Left lung (tissue), 14 donors: ENCODE results near the gene HAS3. TPM values are rescaled to one million over a fixed set of nuclear protein-coding genes. Genes with fewer than 3 reads are reported as not detected.
"Not testable (repeated sequence)": the region's sequence is repeated elsewhere in the genome, so short reads cannot be mapped to it uniquely, and the experiment has no call there.

Source experiments
- ATAC-seq: fragments of 200-7000 bp; cut with Tn5 transposase; one replicate; pipeline ENCODE4 v1.9.1; 2020; ENCODE audit warnings: moderate library complexity
- DNase-seq, 4 donors: peaks; one replicate each; pipeline ENCODE4 v3.0.0-alpha.2; 2013 to 2020
- H3K27ac ChIP-seq, 2 donors: fragments of 200-600 bp; sonication (generic) in 1 of 2; one replicate each; pipeline versions ENCODE4 v1.5.0 to v1.8.0; 2020 to 2021
- H3K27me3 ChIP-seq, 2 donors: fragments of 200-600 bp; sonication (generic) in 1 of 2; one replicate each; pipeline versions ENCODE4 v1.5.0 to v1.8.0; 2020 to 2021
- H3K36me3 ChIP-seq, 2 donors: fragments of 200-600 bp; sonication (generic) in 1 of 2; one replicate each; pipeline versions ENCODE4 v1.5.0 to v1.8.0; 2020 to 2021
- H3K4me1 ChIP-seq, 2 donors: fragments of 200-600 bp; one replicate each; pipeline ENCODE4 v1.8.0; 2021
- H3K4me3 ChIP-seq, 2 donors: fragments of 200-600 bp; sonication (generic) in 1 of 2; one replicate each; pipeline versions ENCODE4 v1.5.0 to v1.8.0; 2020 to 2021; ENCODE audit warnings: mild to moderate bottlenecking in 1 of 2
- H3K9me3 ChIP-seq, 2 donors: fragments of 200-600 bp; sonication (generic) in 1 of 2; one replicate each; pipeline versions ENCODE4 v1.5.0 to v1.8.0; 2020 to 2021
- intact Hi-C, 2 donors: fragments of 100-400 bp; cut with DNase I; formaldehyde crosslinking; loops; one replicate each; pipeline versions ENCODE4 v1.11.2 to v1.14.2; 2022
- long read RNA-seq, 12 donors: library from polyadenylated mRNA in 2 of 12; unstranded in 2 of 12; transcript quantifications; one replicate each; pipeline ENCODE4 v2.0.0 and lab custom pipeline, GENCODE V29; 2019 to 2026
- polyA plus RNA-seq, 6 donors: library from polyadenylated mRNA; unstranded; fragments of 120-200 nt; gene quantifications; one replicate each; pipeline ENCODE4 v1.2.1, GENCODE V29; 2013; ENCODE audit not compliant: insufficient read length in 6 of 6
- total RNA-seq, 2 donors: library from RNA; stranded (reverse); fragmentation: NEBNext Ultra II Directional; extraction: Animal tissue kit (Norgen Biotek cat#: 25700); gene quantifications; one replicate each; pipeline ENCODE4 v1.2.1, GENCODE V29; 2021
- TF ChIP-seq, protein P1 (sequence below), 2 donors: fragments of 200-600 bp; sonication (generic) in 1 of 2; IDR thresholded peaks; one replicate each; pipeline versions ENCODE4 v1.5.0 to v1.8.0; 2021; ENCODE audit warnings: antibody characterized with exemption in 2 of 2
- donor health status: DM: no; HTN: yes; CAD: no.
- donor health status: DM: no; HTN: no; CAD: no.

Gene HAS3
- total RNA-seq (10 to 100 TPM; 13.3 to 40.2 TPM), polyA plus RNA-seq (100 to 1,000 TPM; 117 to 202 (median 167) TPM)
- long read RNA-seq, donor 1, transcript HAS3-205 (4 exons, 2,170 nt): major isoform, 7 of 101 reads
- long read RNA-seq, donor 1, partial matches to known transcripts: 54 of 101 reads
- long read RNA-seq, donor 1, other reads (novel, unspliced or antisense): 36 of 101 reads
- long read RNA-seq, donor 2, partial matches to known transcripts: 49 of 81 reads
- long read RNA-seq, donor 2, other reads (novel, unspliced or antisense): 30 of 81 reads
- long read RNA-seq, donor 3, partial matches to known transcripts: 0 of 19 reads
- long read RNA-seq, donor 3, other reads (novel, unspliced or antisense): 19 of 19 reads
- long read RNA-seq, donor 4, partial matches to known transcripts: 0 of 4 reads
- long read RNA-seq, donor 4, other reads (novel, unspliced or antisense): 4 of 4 reads
- long read RNA-seq, donor 5, partial matches to known transcripts: 5 of 41 reads
- long read RNA-seq, donor 5, other reads (novel, unspliced or antisense): 30 of 41 reads
- long read RNA-seq, donor 6, partial matches to known transcripts: 5 of 24 reads
- long read RNA-seq, donor 6, other reads (novel, unspliced or antisense): 15 of 24 reads
- long read RNA-seq, donor 7, partial matches to known transcripts: 0 of 5 reads
- long read RNA-seq, donor 7, other reads (novel, unspliced or antisense): 5 of 5 reads
- long read RNA-seq, donor 8, partial matches to known transcripts: 11 of 31 reads
- long read RNA-seq, donor 8, other reads (novel, unspliced or antisense): 16 of 31 reads
- long read RNA-seq, donor 9: 0 reads
- long read RNA-seq, donor 10, partial matches to known transcripts: 0 of 4 reads
- long read RNA-seq, donor 10, other reads (novel, unspliced or antisense): 4 of 4 reads
- long read RNA-seq, donor 11: 0 reads
- long read RNA-seq, donor 12, partial matches to known transcripts: 0 of 64 reads
- long read RNA-seq, donor 12, other reads (novel, unspliced or antisense): 63 of 64 reads

DNA sequence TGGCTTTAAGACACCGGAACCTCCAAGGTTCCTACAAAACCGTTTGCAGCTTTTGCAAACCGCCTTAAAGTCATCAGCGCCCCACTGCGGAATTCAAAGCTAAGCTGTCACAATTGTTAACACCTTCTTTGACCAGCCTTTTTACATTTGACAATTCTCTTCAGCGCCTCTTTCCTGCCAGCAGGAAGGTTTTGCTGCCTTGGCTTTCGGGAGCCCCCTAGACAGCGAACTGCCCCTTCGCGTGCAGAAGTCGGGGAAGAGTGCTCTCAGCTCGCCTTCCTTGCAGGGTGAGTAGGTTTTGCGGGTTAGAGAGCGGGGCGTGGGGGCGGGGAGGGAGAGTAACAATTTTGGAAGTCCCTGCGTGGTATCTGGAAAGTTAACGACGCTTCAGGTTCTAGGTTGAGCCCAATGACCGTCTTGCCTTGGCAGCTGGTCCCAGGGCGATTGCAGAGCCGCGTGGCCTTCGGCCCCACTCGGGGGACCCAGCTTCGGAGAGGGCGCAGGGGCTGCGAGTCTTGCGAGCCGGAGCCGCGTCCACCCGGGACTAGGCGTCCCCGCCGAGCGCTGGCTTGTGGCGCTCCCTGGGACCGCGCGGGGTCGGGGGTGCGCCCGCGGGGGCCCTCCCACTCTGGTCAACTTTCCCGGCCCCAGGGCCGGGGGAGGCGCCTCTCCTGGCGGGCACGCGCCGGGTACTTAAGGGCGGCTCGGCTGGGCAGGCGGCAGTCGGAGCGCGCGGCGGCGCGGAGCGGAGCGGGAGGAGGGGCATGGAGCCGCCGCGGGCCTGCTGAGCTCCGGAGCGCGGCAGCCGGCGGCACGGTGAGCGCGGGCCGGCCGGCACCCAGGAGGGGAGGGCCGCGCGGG, at the start of gene HAS3:
Gene HAS3, plus strand, starts transcription at position 153 of the 861 bp plus-strand sequence. CDS start 3,743 bp downstream, outside the sequence.
- DNase-seq (peak in 3 of 4 donors; percentile 63 to 90 (median 64)), ATAC-seq (peak; percentile 72)
- Histone ChIP-seq H3K27ac (peak within 1 kb of the TSS; percentile 45 to 62), H3K4me1 (peaks cover 11 to 27% of the 10 kb centered on the region in 2 donors), H3K27me3 (peaks cover 0 to 49% of the 10 kb centered on the region in 2 donors), H3K36me3 (peaks cover 0 to 17% of the 10 kb centered on the region in 2 donors), H3K4me3 (peak within 1 kb of the TSS; percentile 37 to 45), H3K9me3 (no peaks in the 10 kb centered on the region)
- intact Hi-C loops: no loop called here
- TF ChIP-seq, protein P1, sequence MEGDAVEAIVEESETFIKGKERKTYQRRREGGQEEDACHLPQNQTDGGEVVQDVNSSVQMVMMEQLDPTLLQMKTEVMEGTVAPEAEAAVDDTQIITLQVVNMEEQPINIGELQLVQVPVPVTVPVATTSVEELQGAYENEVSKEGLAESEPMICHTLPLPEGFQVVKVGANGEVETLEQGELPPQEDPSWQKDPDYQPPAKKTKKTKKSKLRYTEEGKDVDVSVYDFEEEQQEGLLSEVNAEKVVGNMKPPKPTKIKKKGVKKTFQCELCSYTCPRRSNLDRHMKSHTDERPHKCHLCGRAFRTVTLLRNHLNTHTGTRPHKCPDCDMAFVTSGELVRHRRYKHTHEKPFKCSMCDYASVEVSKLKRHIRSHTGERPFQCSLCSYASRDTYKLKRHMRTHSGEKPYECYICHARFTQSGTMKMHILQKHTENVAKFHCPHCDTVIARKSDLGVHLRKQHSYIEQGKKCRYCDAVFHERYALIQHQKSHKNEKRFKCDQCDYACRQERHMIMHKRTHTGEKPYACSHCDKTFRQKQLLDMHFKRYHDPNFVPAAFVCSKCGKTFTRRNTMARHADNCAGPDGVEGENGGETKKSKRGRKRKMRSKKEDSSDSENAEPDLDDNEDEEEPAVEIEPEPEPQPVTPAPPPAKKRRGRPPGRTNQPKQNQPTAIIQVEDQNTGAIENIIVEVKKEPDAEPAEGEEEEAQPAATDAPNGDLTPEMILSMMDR (IDR thresholded peaks at IDR 0.05): no peak

DNA sequence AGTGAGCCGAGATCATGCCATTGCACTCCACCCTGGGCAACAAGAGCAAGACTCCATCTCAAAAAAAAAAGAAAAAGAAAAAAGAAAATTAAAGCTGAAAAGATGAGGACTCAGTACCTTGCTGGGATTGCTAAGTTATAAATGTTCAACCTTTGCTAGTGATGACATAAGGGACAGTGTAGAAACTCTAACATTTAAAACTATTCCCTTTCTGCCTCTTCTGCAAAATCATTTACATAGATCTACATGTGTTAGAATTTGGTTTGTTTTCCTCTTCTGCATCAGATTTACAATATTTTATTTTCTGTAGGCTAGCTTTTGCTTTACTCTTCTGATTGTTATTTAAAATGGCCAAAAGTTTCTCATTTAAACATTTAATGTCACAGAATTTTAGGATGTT, 49.5 kb upstream of the HAS3 start:
- Histone ChIP-seq H3K9me3 (no peaks in the 10 kb centered on the region), H3K4me1 (no peaks in the 10 kb centered on the region), H3K27me3 (no peaks in the 10 kb centered on the region), H3K27ac (no peak overlapping the region), H3K4me3 (no peak overlapping the region), H3K36me3 (no peaks in the 10 kb centered on the region)
- ATAC-seq: no peak
- DNase-seq: no peak
- TF ChIP-seq, protein P1 (IDR thresholded peaks at IDR 0.05): no peak
- intact Hi-C loops: no loop called here

GRCh38 chr16:69056421-69056820, 49.0 kb upstream of the HAS3 start:
- intact Hi-C loops: no loop called here
- ATAC-seq (no peak), DNase-seq (no peak)
- H3K27me3 ChIP-seq: no peaks in the 10 kb centered on the region
- H3K36me3 ChIP-seq: no peaks in the 10 kb centered on the region
- H3K27ac ChIP-seq: no peak overlapping the region
- H3K9me3 ChIP-seq: no peaks in the 10 kb centered on the region
- TF ChIP-seq, protein P1 (IDR thresholded peaks at IDR 0.05): no peak
- H3K4me1 ChIP-seq: no peaks in the 10 kb centered on the region
- no peak overlapping the region for H3K4me3 ChIP-seq

DNA sequence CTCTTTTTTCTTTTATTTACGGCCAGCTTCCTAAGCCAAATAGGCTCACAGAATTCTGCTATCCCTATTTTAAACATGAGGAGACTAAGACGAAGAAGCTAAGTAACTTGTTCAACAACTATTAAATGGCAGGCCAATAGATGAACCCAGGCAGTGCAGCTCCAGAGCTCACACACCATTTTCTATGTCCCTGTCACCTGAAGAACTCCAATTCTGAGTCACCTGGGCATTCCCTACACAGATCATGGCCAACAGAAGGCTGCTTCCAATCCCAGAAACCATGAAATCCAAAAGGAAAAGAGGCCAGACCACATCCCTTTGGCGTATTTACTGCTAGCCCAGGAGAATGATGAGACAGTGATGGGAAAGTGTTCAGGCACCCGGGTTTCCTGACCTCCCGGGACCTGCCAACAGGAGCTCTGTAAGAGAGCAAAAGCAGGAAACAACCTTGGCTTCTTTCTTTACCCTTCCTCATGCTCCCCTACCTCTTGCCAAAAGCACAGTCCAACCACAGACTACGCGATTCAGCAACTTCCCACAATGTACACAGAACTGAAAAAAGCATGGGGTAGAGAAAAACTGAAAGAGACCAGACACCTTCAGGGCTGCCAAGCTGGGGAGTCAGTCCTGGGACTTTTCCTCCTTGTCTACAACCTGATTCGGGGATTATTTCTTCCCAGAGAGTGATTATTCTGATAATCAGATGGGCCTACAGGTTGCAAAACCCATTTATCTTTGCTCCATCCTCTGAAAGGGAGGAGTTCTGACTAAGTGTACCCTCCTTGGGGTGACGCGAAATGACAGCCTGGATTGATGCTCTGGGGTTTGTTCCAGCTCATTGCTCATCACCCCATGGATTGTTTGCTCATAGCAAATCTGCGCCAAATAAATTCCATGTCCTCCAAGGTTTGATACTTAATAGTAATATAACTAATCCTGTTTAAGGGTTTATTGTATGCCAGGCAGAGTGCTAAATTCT, 47.8 kb upstream of the HAS3 start:
- TF ChIP-seq, protein P1 (IDR thresholded peaks at IDR 0.05): no peak
- intact Hi-C loops: no loop called here
- no peaks in the 10 kb centered on the region for H3K9me3 ChIP-seq
- H3K4me3 ChIP-seq: no peak overlapping the region
- ATAC-seq (peak; percentile 57), DNase-seq (no peak)
- no peaks in the 10 kb centered on the region for H3K36me3 ChIP-seq
- H3K27ac ChIP-seq: peak overlapping the region in 1 of 2 donors; percentile 5
- no peaks in the 10 kb centered on the region for H3K4me1 ChIP-seq
- H3K27me3 ChIP-seq: no peaks in the 10 kb centered on the region

DNA sequence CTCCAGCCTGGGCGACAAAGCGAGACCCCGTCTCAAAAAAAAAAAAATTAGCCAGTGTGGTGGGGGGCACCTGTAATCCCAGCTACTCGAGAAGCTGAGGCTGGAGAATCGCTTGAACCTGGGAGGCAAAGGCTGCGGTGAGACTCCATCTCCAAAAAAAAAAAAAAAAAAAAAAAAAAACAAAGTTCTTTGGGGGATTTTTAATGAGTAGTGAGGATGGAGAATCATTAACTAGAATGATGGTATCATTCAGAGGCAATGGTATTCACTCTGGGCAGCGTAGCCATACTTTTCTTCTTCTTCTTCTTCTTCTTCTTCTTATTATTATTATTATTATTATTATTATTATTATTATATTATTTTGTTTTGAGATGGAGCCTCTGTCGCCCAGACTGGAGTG, 42.0 kb upstream of the HAS3 start:
- H3K27me3 ChIP-seq, H3K9me3 ChIP-seq, intact Hi-C loops, DNase-seq, H3K4me1 ChIP-seq, H3K36me3 ChIP-seq, H3K27ac ChIP-seq, H3K4me3 ChIP-seq, ATAC-seq: not testable (repeated sequence)
